T-cell (primary cell): ENCODE results near the gene WDCP. TPM values are rescaled to one million over a fixed set of nuclear protein-coding genes. Genes with fewer than 3 reads are reported as not detected.

ENCODE experiments used
- ATAC-seq, 4 experiments: fragments of 200-7000 bp in 3 of 4; fragments of 150-1000 bp in 1 of 4; cut with Tn5 transposase; replicated peaks in 1 of 4; 1 replicate in 3 of 4; 2 replicates in 1 of 4; pipeline ENCODE4 v1.10.0; 2021; ENCODE audit warnings: moderate library complexity in 3 of 4, mild to moderate bottlenecking in 2 of 4, moderate number of reproducible peaks in 1 of 4
- CTCF ChIA-PET, 2 donors: fragments of 300-600 bp; sonication (Branson Sonifier 250); formaldehyde crosslinking; loops; one replicate each; lab custom pipeline; 2022; ENCODE audit warnings: antibody characterized with exemption in 2 of 2; lab: Charles Lee
- POLR2A ChIA-PET, 2 donors: fragments of 300-600 bp; sonication (Branson Sonifier 250); formaldehyde crosslinking; loops; one replicate each; lab custom pipeline; 2022; ENCODE audit warnings: antibody characterized with exemption in 2 of 2; lab: Charles Lee
- DNase-seq, 35 experiments: peaks; one replicate each; pipeline versions ENCODE4 v3.0.0 to v3.0.0-alpha.2; 2013 to 2023
- H3K27ac ChIP-seq: one replicate; pipeline ENCODE4 v1.5.1; 2013; ENCODE audit warnings: low read length
- H3K27me3 ChIP-seq, 2 experiments: replicated peaks in 1 of 2; 1 replicate in 1 of 2; 2 replicates in 1 of 2; pipeline versions ENCODE4 v1.6.1 to v1.7.0; 2013; ENCODE audit warnings: low read length in 1 of 2, mixed read lengths in 1 of 2; ENCODE audit not compliant: control insufficient read depth in 2 of 2, insufficient read depth in 2 of 2; ENCODE audit errors: extremely low read depth in 1 of 2
- H3K36me3 ChIP-seq, 2 donors: 1 replicate in 1 of 2; 2 replicates in 1 of 2; pipeline versions ENCODE4 v1.6.1 to v1.7.0; 2013; ENCODE audit warnings: low read length in 1 of 2; ENCODE audit not compliant: control insufficient read depth in 2 of 2, insufficient read depth in 1 of 2; ENCODE audit errors: extremely low read depth in 1 of 2
- H3K4me1 ChIP-seq, 2 experiments: 1 replicate in 1 of 2; 2 replicates in 1 of 2; pipeline versions ENCODE4 v1.6.1 to v1.7.0; 2013; ENCODE audit warnings: low read length in 2 of 2, mixed read lengths in 1 of 2; ENCODE audit not compliant: insufficient read depth in 2 of 2, control insufficient read depth in 1 of 2; ENCODE audit errors: extremely low read depth in 1 of 2
- H3K4me3 ChIP-seq, 2 donors: 1 replicate in 1 of 2; 2 replicates in 1 of 2; pipeline versions ENCODE4 v1.5.1 to v1.7.0; 2013; ENCODE audit warnings: mild to moderate bottlenecking in 2 of 2, low read length in 1 of 2, moderate library complexity in 1 of 2; ENCODE audit not compliant: control insufficient read depth in 1 of 2; ENCODE audit errors: extremely low read depth in 1 of 2
- H3K9me3 ChIP-seq: 2 replicates; pipeline ENCODE4 v1.7.0; 2013
- H3K27ac Mint-ChIP-seq, 2 donors: one replicate each; pipeline ENCODE4 v1.8.0; 2020 to 2021; ENCODE audit warnings: mild to moderate bottlenecking in 2 of 2, mixed read lengths in 2 of 2
- H3K27me3 Mint-ChIP-seq, 2 donors: one replicate each; pipeline ENCODE4 v1.8.0; 2021 to 2022; ENCODE audit warnings: mixed read lengths in 2 of 2
- H3K36me3 Mint-ChIP-seq: one replicate; pipeline ENCODE4 v1.8.0; 2021; ENCODE audit warnings: mixed read lengths
- H3K4me1 Mint-ChIP-seq, 3 donors: one replicate each; pipeline ENCODE4 v1.8.0; 2020 to 2022; ENCODE audit warnings: mixed read lengths in 3 of 3, mild to moderate bottlenecking in 1 of 3
- H3K4me3 Mint-ChIP-seq, 3 donors: one replicate each; pipeline ENCODE4 v1.8.0; 2020 to 2022; ENCODE audit warnings: mild to moderate bottlenecking in 3 of 3, mixed read lengths in 3 of 3, moderate library complexity in 3 of 3
- H3K9me3 Mint-ChIP-seq, 3 donors: one replicate each; pipeline ENCODE4 v1.8.0; 2020 to 2022; ENCODE audit warnings: mixed read lengths in 3 of 3
- WGBS: methylation state at CpG from one replicate; pipeline ENCODE4 v1.1.5; 2013; ENCODE audit warnings: missing lambda C conversion rate; ENCODE audit not compliant: insufficient coverage; 5-methylcytosine and 5-hydroxymethylcytosine counted together
- total RNA-seq, 35 experiments: library from RNA in 6 of 35; stranded (reverse) in 6 of 35; fragments of 120-200 nt in 1 of 35; gene quantifications; one replicate each; pipeline versions ENCODE4 v1.2.1 to v1.2.4 and lab custom pipeline; 2013 to 2026

Gene WDCP
- total RNA-seq, 5 donors from 2014 or later (not counting 1 experiment from before 2014, with no cell fraction given) = 6.1 to 18.9 (median 18.2) TPM

- Histone ChIP-seq H3K27me3 (peaks cover 0 to 3% of the 10 kb centered on the region in 2 experiments), H3K9me3 (no peaks in the 10 kb centered on the region), H3K36me3 (peaks cover 0 to 6% of the 10 kb centered on the region in 2 donors), H3K27ac (no peak overlapping the region), H3K4me3 (no peak overlapping the region), H3K4me1 (peaks cover 0 to 20% of the 10 kb centered on the region in 2 experiments)
- DNase-seq (no peak), ATAC-seq (no peak)
- H3K4me3 Mint-ChIP-seq = peak overlapping the region; percentile 77 to 90 (median 82)
- H3K27ac Mint-ChIP-seq = no peak overlapping the region
- 67% methylated on average over 8 of the region's 11 CpGs for WGBS
- no peaks in the 10 kb centered on the region for H3K9me3 Mint-ChIP-seq
- H3K36me3 Mint-ChIP-seq = peaks cover 5% of the 10 kb centered on the region
- H3K27me3 Mint-ChIP-seq = no peaks in the 10 kb centered on the region
- peaks cover 13 to 16% (median 15%) of the 10 kb centered on the region in 3 donors for H3K4me1 Mint-ChIP-seq
- CTCF ChIA-PET = interaction anchor here (0.5 to 3.0 kb wide), 11 partner anchors 8 to 507 kb away, joined by 3 to 55 read pairs (median 6); partner anchors contain the start of genes ATAD2B (in 1 of the 2), PFN4 (in 1 of the 2), SF3B6 (in 1 of the 2) and WDCP (in 1 of the 2)
- POLR2A ChIA-PET = no interaction called here
These were observed 38.0 kb upstream of the WDCP start for GRCh38 chr2:24085200-24085489.

- H3K4me3 ChIP-seq = peak within 1 kb of the TSS; percentile 55 to 61
- H3K9me3 ChIP-seq = no peaks in the 10 kb centered on the region
- H3K4me1 Mint-ChIP-seq = peaks cover 13 to 16% (median 15%) of the 10 kb centered on the region in 3 donors
- no peaks in the 10 kb centered on the region for H3K9me3 Mint-ChIP-seq
- H3K4me1 ChIP-seq = peaks cover 0 to 20% of the 10 kb centered on the region in 2 experiments
- DNase-seq (peak; percentile 36 to 91 (median 71)), ATAC-seq (peak; percentile 90 to 97 (median 96))
- H3K27ac Mint-ChIP-seq = peak within 1 kb of the TSS; percentile 52 to 61
- peak within 1 kb of the TSS; percentile 9 for H3K27ac ChIP-seq
- CTCF ChIA-PET = interaction anchor here (0.5 to 3.0 kb wide), 16 partner anchors 8 to 508 kb away, joined by 3 to 55 read pairs (median 4); partner anchors contain the start of genes ATAD2B (in 1 of the 2), PFN4 (in 1 of the 2), SF3B6 (in 1 of the 2) and WDCP (in 1 of the 2)
- under 1% methylated on average over 37 of the region's 44 CpGs for WGBS
- peaks cover 0 to 6% of the 10 kb centered on the region in 2 donors for H3K36me3 ChIP-seq
- peak within 1 kb of the TSS; percentile 77 to 90 (median 82) for H3K4me3 Mint-ChIP-seq
- H3K27me3 ChIP-seq = peaks cover 0 to 3% of the 10 kb centered on the region in 2 experiments
- peaks cover 5% of the 10 kb centered on the region for H3K36me3 Mint-ChIP-seq
- no peaks in the 10 kb centered on the region for H3K27me3 Mint-ChIP-seq
- POLR2A ChIA-PET = no interaction called here
These were observed 37.4 kb upstream of the WDCP start, which contains the start of gene TP53I3 for GRCh38 chr2:24084386-24085199. Gene TP53I3, minus strand, starts transcription at chr2:24084834. Its CDS starts 508 bp downstream, at chr2:24084326.

DNA sequence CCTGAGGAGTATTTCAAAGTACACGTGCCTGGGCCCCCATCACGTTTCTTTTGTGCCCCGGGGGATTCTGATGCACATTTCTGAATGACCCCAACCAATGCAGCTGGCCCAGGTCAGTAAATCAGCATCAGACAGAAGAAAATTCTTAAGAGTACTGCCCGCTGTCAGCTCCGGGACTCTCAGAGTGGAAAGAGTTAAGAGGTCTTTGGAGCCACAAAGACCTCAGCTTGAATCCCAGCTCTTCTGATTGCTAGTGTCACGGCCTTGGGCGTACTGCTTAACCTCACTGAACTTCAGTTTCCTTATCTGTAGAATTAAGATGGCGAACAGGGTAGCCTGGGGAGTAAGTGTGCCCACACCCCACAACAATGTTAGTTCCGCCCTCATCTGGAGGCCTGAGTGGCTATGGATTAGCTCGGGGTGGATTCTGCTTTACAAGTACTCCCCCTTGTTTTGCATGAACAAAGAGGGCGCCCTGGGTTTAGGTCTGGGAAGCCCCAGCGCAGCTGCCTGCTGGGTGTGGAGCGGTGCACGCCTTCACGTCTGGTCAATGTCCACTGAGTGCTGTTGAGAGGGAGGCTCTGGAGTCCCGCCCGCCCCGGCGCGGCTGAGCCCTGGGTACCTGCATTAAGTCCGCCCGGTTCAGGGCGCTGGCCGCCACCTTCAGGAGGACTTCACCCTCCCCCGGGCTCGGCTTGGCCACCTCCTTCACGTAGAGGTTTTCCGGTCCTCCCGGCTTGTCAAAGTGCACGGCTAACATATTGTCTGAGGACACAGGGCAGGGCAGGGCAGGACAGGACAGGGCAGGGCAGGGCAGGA, 36.6 kb upstream of the WDCP start:
- Mint-ChIP-seq H3K4me1 (peaks cover 13 to 16% (median 15%) of the 10 kb centered on the region in 3 donors), H3K27ac (peak overlapping the region; percentile 52 to 61), H3K27me3 (no peaks in the 10 kb centered on the region), H3K9me3 (no peaks in the 10 kb centered on the region), H3K4me3 (peak overlapping the region; percentile 77 to 90 (median 82)), H3K36me3 (peaks cover 5% of the 10 kb centered on the region)
- ChIA-PET POLR2A (interaction anchor here in 1 of 2 donors (0.5 to 0.7 kb wide), 2 partner anchors 16 to 38 kb away, joined by 4 read pairs; no protein-coding TSS in a partner anchor), CTCF (interaction anchor here (0.6 to 3.0 kb wide), 14 partner anchors 11 to 260 kb away, joined by 3 to 55 read pairs (median 4); partner anchors contain the start of genes ATAD2B (in 1 of the 2), PFN4 (in 1 of the 2) and WDCP (in 1 of the 2))
- peak; percentile 56 to 78 (median 60) for ATAC-seq
- peak overlapping the region; percentile 9 for H3K27ac ChIP-seq
- H3K27me3 ChIP-seq = peaks cover 0 to 3% of the 10 kb centered on the region in 2 experiments
- peaks cover 0 to 20% of the 10 kb centered on the region in 2 experiments for H3K4me1 ChIP-seq
- 11% methylated on average over 24 of the region's 30 CpGs for WGBS
- peak overlapping the region; percentile 55 to 61 for H3K4me3 ChIP-seq
- no peaks in the 10 kb centered on the region for H3K9me3 ChIP-seq
- peak in 26 of 35 experiments; percentile 17 to 65 (median 38) for DNase-seq
- H3K36me3 ChIP-seq = peaks cover 0 to 4% of the 10 kb centered on the region in 2 donors

DNA sequence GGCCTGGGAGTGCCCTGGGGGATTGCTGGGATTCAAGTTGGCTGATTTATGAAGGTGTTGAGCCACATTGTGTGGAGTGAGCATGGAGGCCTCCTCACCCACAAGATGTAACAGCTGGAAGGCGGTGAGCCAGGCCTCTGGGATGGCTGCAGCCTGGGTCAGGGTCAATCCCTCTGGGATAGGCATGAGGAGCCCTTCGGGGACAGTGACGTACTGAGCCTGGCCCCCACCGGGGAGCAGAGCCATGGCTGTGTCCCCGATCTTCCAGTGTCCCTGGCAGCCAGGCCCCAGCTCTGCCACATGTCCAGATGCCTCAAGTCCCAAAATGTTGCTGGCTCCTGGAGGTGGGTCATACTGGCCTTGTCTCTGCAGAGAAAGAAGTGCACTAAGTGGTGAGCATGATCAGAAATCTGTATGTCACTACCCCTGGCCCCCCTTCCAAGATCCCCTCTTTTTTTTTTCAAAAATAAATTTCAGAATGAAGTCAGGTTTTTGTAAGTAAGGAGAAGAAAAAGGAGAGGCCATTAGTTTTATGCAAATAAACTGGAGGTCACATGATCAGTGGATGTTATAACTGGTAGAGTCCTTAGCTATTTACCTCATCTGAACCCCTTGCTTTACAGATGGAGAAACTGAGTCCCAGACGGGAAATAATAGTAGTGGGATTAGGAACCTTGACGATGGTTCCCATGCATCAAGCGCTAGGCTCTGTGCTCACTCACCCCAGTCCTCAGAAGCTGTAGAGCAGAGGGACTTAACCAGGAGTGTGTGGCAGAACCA, 35.8 kb upstream of the WDCP start:
- Histone ChIP-seq H3K27me3 (peaks cover 0 to 3% of the 10 kb centered on the region in 2 experiments), H3K4me3 (no peak overlapping the region), H3K27ac (no peak overlapping the region), H3K9me3 (no peaks in the 10 kb centered on the region), H3K4me1 (peaks cover 0 to 20% of the 10 kb centered on the region in 2 experiments), H3K36me3 (peaks cover 0 to 4% of the 10 kb centered on the region in 2 donors)
- POLR2A ChIA-PET = interaction anchor here in 1 of 2 donors (0.5 to 0.7 kb wide), 3 partner anchors 15 to 566 kb away, joined by 3 to 4 read pairs (median 4); no protein-coding TSS in a partner anchor
- H3K4me3 Mint-ChIP-seq = peak overlapping the region; percentile 77 to 90 (median 82)
- no peaks in the 10 kb centered on the region for H3K9me3 Mint-ChIP-seq
- H3K27ac Mint-ChIP-seq = no peak overlapping the region
- peaks cover 13 to 18% (median 16%) of the 10 kb centered on the region in 3 donors for H3K4me1 Mint-ChIP-seq
- DNase-seq (no peak), ATAC-seq (no peak)
- H3K27me3 Mint-ChIP-seq = no peaks in the 10 kb centered on the region
- peaks cover 5% of the 10 kb centered on the region for H3K36me3 Mint-ChIP-seq
- CTCF ChIA-PET = interaction anchor here (0.5 to 3.0 kb wide), 5 partner anchors 13 to 259 kb away, joined by 3 to 55 read pairs (median 4); partner anchors contain the start of gene WDCP (in 1 of the 2)
- WGBS = 100% methylated on average over 6 of the region's 8 CpGs

DNA sequence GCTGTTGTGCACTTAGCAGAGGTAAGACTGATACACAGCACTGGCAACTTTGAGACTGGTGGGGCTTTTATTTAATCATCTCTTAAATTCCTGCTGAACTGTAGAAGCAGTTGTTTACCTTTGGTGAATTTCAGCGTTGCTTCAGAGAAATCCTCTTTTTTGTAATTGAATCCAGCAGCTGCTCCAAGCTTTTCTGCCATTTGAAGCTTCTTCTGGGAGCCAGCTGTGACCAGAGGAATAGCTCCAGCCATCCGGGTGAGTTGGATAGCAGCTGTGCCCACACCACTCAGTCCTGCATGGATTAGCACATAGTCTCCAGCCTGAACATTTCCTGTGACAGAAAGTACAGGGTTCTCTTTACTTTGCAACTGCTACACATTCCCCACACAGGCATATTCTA, 33.5 kb upstream of the WDCP start:
- peaks cover 25 to 31% (median 28%) of the 10 kb centered on the region in 3 donors for H3K4me1 Mint-ChIP-seq
- 100% methylated on average over 2 of the region's 2 CpGs for WGBS
- Histone ChIP-seq H3K27me3 (peaks cover 0 to 3% of the 10 kb centered on the region in 2 experiments), H3K4me1 (peaks cover 6 to 36% of the 10 kb centered on the region in 2 experiments), H3K9me3 (no peaks in the 10 kb centered on the region), H3K4me3 (no peak overlapping the region), H3K27ac (no peak overlapping the region), H3K36me3 (peaks cover 0 to 4% of the 10 kb centered on the region in 2 donors)
- ChIA-PET POLR2A (no interaction called here), CTCF (interaction anchor here in 1 of 2 donors (0.8 to 1.1 kb wide), 2 partner anchors 256 kb away, joined by 4 to 6 read pairs; no protein-coding TSS in a partner anchor)
- H3K4me3 Mint-ChIP-seq = no peak overlapping the region
- DNase-seq = no peak
- H3K27me3 Mint-ChIP-seq = no peaks in the 10 kb centered on the region
- H3K27ac Mint-ChIP-seq = no peak overlapping the region
- peaks cover 5% of the 10 kb centered on the region for H3K36me3 Mint-ChIP-seq
- H3K9me3 Mint-ChIP-seq = no peaks in the 10 kb centered on the region
- no peak for ATAC-seq
